ENCODE results near the gene QRICH1. TPM values are rescaled to one million over a fixed set of nuclear protein-coding genes. Genes with fewer than 3 reads are reported as not detected.
A peak's percentile ranks its signal among the peaks of the same experiment; 100 is the strongest.

QRICH1 gene
- total and polyA plus RNA-seq, 2 of the 13 experiments (the other 11 are each of a cell fraction or from before 2014, with no cell fraction given) = 52.6 to 102 TPM

- TF ChIP-seq NCOR1 (IDR thresholded peaks at IDR 0.05; ENCODE audit: borderline replicate concordance, low read length) (no peak; the same call in 1 of the 2 replicates), RAD51 (IDR thresholded peaks at IDR 0.05; ENCODE audit: borderline replicate concordance) (no peak), DR1 (CRISPR knock-in tag; IDR thresholded peaks at IDR 0.05) (peak; percentile 29; the same call in 1 of the 2 replicates), IKZF1 (IDR thresholded peaks at IDR 0.05) (no peak), ZNF580 (CRISPR knock-in tag; IDR thresholded peaks at IDR 0.05; ENCODE audit: borderline replicate concordance, low read depth) (0 out of 2 replicates have a peak, but pooled peaks have one; percentile 24), ZNF782 (CRISPR knock-in tag; IDR thresholded peaks at IDR 0.05; ENCODE audit: borderline replicate concordance) (no peak), ZNF550 (CRISPR knock-in tag; IDR thresholded peaks at IDR 0.05; ENCODE audit: borderline replicate concordance) (no peak), BATF2 (CRISPR knock-in tag; IDR thresholded peaks at IDR 0.05) (no peak), ZNF775 (CRISPR knock-in tag; IDR thresholded peaks at IDR 0.05; ENCODE audit: borderline replicate concordance) (no peak), RFX5 (IDR thresholded peaks at IDR 0.05; ENCODE audit: low read depth, low read length) (peak; percentile 54; the same call in 1 of the 2 replicates), IRF2 (CRISPR knock-in tag; IDR thresholded peaks at IDR 0.05) (peak; percentile 88; the same call in 1 of the 2 replicates), HNRNPL (IDR thresholded peaks at IDR 0.05; ENCODE audit: low read depth, low read length) (peak; percentile 71; the same call in 1 of the 2 replicates), SPEN (CRISPR knock-in tag; IDR thresholded peaks at IDR 0.05; ENCODE audit: low read depth) (peak; percentile 93), PCBP2 (optimal IDR thresholded peaks at IDR 0.05; ENCODE audit: low read depth, low read length, poor library complexity, severe bottlenecking) (no peak), HDAC6 (IDR thresholded peaks at IDR 0.05; ENCODE audit: low read depth, low read length) (no peak), POGK (CRISPR knock-in tag; conservative IDR thresholded peaks at IDR 0.05) (peak; percentile 97), WIZ (CRISPR knock-in tag; IDR thresholded peaks at IDR 0.05) (no peak; the same call in 1 of the 2 replicates), FOXP4 (CRISPR knock-in tag; IDR thresholded peaks at IDR 0.05) (peak; percentile 64), JDP2 (CRISPR knock-in tag; IDR thresholded peaks at IDR 0.05; ENCODE audit: borderline replicate concordance) (no peak), EEA1 (CRISPR knock-in tag; IDR thresholded peaks at IDR 0.05; ENCODE audit: borderline replicate concordance) (peak; percentile 60; the same call in 1 of the 2 replicates), AKAP8 (CRISPR knock-in tag; IDR thresholded peaks at IDR 0.05) (0 out of 2 replicates have a peak, but pooled peaks have one; percentile 50), CTCF (CRISPR knock-in tag; IDR thresholded peaks at IDR 0.05) (peak; percentile 12; the same call in 1 of the 2 replicates), TBP (CRISPR knock-in tag; IDR thresholded peaks at IDR 0.05) (no peak)
These were observed 26.7 kb upstream of the QRICH1 start, which contains the start of gene USP19 (continued) for GRCh38 chr3:49120438-49121131.

Data from HepG2 (cell line).